Cardiac fibroblast (primary cell): Measurements from ENCODE around the gene ARL13A.
A peak's percentile ranks its signal among the peaks of the same experiment; 100 is the strongest.
"Not testable (repeated sequence)": the region's sequence is repeated elsewhere in the genome, so short reads cannot be mapped to it uniquely, and the experiment has no call there.

Experiments
- DNase-seq, 2 donors: peaks; one replicate each; pipeline versions ENCODE4 v3.0.0 to v3.0.0-alpha.2; 2010; ENCODE audit warnings: low read depth in 2 of 2
- H3K4me3 ChIP-seq, 2 donors: replicated peaks in 1 of 2; 1 replicate in 1 of 2; 2 replicates in 1 of 2; pipeline ENCODE4 v1.5.1; 2011; ENCODE audit warnings: low read depth in 2 of 2, low read length in 2 of 2, mild to moderate bottlenecking in 2 of 2, moderate library complexity in 1 of 2
- CTCF ChIP-seq: IDR thresholded peaks from one replicate; pipeline ENCODE4 v1.5.1; 2011; ENCODE audit warnings: low read depth, mild to moderate bottlenecking, low read length, inconsistent platforms

The ARL13A gene

GRCh38 chrX:100984818-100985217 lies 15.3 kb downstream of the ARL13A start:
- DNase-seq = no peak
- no peak overlapping the region for H3K4me3 ChIP-seq
- TF ChIP-seq CTCF = no peak

- no peak for TF ChIP-seq CTCF
- no peak overlapping the region for H3K4me3 ChIP-seq
- DNase-seq = no peak
These were observed 20.6 kb downstream of the ARL13A start for GRCh38 chrX:100990139-100990538.

GRCh38 chrX:100994352-100995281 lies 25.1 kb downstream of the ARL13A start:
- H3K4me3 ChIP-seq = no peak overlapping the region
- peak; percentile 10 to 53 for DNase-seq
- TF ChIP-seq CTCF = no peak

- peak; percentile 44 to 87 for DNase-seq
- H3K4me3 ChIP-seq = no peak overlapping the region
- no peak for TF ChIP-seq CTCF
These were observed 26.0 kb downstream of the ARL13A start for GRCh38 chrX:100995469-100995868.

GRCh38 chrX:100999451-100999850 lies 29.9 kb downstream of the ARL13A start:
- no peak for DNase-seq
- TF ChIP-seq CTCF = no peak
- no peak overlapping the region for H3K4me3 ChIP-seq

GRCh38 chrX:101009090-101009489 lies 39.6 kb downstream of the ARL13A start:
- H3K4me3 ChIP-seq = no peak overlapping the region
- TF ChIP-seq CTCF = no peak
- peak in 1 of 2 donors; percentile 13 for DNase-seq

GRCh38 chrX:101012031-101012430 lies 42.5 kb downstream of the ARL13A start:
- DNase-seq, H3K4me3 ChIP-seq: not testable (repeated sequence)
